Stomach (tissue), 4 donors: ENCODE measurements around the gene PKNOX2.

ENCODE experiments used
- EP300 ChIP-seq: sonication (generic); formaldehyde crosslinking; IDR thresholded peaks from one replicate; pipeline ENCODE4 v1.6.1; 2017; ENCODE audit warnings: antibody characterized with exemption
- POLR2A ChIP-seq, 4 donors: fragments of 450-650 bp; IDR thresholded peaks; one replicate each; pipeline ENCODE4 v1.6.1; 2016; ENCODE audit warnings: antibody characterized with exemption in 4 of 4, control low read depth in 2 of 4, mild to moderate bottlenecking in 1 of 4, moderate library complexity in 1 of 4
- POLR2AphosphoS5 ChIP-seq, 3 donors: sonication (generic); formaldehyde crosslinking; IDR thresholded peaks; one replicate each; pipeline ENCODE4 v1.6.1; 2016; ENCODE audit warnings: antibody characterized with exemption in 3 of 3
- TF ChIP-seq, protein P1 (sequence below), 7 experiments: fragments of 450-650 bp in 4 of 7; fragments of 200-600 bp in 3 of 7; sonication (generic) in 3 of 7; IDR thresholded peaks; one replicate each; pipeline ENCODE4 v1.5.1; 2016 to 2019; ENCODE audit warnings: antibody characterized with exemption in 7 of 7, control low read depth in 2 of 7, mild to moderate bottlenecking in 1 of 7

DNA sequence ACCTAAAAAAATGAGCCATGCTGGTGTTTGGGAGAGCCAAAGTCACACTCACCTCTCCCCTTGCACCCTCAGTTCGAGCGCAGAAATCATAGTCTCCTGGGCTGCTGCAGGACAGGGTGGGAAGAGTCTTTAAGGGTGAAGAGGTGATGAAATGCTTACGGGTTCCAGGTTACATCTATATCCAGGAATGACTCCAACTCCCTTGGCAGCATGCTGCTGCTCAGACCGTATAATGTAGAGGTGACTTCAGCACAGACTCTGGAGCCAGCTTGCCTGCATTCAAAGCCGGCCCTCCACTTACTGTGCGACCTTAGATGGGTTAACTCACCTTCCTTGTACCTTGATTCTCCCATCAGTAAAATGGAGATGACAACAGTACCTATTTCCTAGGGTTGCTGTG is 17.3 kb upstream of the PKNOX2 start:
- TF ChIP-seq POLR2A (IDR thresholded peaks at IDR 0.05) (no peak), EP300 (no peak), POLR2AphosphoS5 (IDR thresholded peaks at IDR 0.05) (no peak)
- TF ChIP-seq, protein P1, sequence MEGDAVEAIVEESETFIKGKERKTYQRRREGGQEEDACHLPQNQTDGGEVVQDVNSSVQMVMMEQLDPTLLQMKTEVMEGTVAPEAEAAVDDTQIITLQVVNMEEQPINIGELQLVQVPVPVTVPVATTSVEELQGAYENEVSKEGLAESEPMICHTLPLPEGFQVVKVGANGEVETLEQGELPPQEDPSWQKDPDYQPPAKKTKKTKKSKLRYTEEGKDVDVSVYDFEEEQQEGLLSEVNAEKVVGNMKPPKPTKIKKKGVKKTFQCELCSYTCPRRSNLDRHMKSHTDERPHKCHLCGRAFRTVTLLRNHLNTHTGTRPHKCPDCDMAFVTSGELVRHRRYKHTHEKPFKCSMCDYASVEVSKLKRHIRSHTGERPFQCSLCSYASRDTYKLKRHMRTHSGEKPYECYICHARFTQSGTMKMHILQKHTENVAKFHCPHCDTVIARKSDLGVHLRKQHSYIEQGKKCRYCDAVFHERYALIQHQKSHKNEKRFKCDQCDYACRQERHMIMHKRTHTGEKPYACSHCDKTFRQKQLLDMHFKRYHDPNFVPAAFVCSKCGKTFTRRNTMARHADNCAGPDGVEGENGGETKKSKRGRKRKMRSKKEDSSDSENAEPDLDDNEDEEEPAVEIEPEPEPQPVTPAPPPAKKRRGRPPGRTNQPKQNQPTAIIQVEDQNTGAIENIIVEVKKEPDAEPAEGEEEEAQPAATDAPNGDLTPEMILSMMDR (IDR thresholded peaks at IDR 0.05), result no peak
